Testis (tissue), 2 donors: ENCODE data around the gene CTNNA2.

Experiments used
- CTCF ChIP-seq, 3 experiments: fragments of 450-650 bp in 2 of 3; fragments of 200-600 bp in 1 of 3; sonication (generic) in 1 of 3; IDR thresholded peaks; one replicate each; pipeline ENCODE4 v1.5.1; 2016 to 2019; ENCODE audit warnings: antibody characterized with exemption in 3 of 3, mild to moderate bottlenecking in 2 of 3, moderate library complexity in 1 of 3
- POLR2A ChIP-seq: fragments of 450-650 bp; IDR thresholded peaks from one replicate; pipeline ENCODE4 v1.6.1; 2017; ENCODE audit warnings: antibody characterized with exemption, mild to moderate bottlenecking, moderate library complexity

- TF ChIP-seq CTCF (IDR thresholded peaks at IDR 0.05) (no peak), POLR2A (no peak)
Measured at GRCh38 chr2:80560326-80560725, 1047.5 kb downstream of the CTNNA2 start.
